ENCODE data around the gene RIPOR3. TPM values are rescaled to one million over a fixed set of nuclear protein-coding genes. Genes with fewer than 3 reads are reported as not detected.

RIPOR3 gene
- total RNA-seq, 1 experiment from 2014 or later, result 1.1 TPM

DNA sequence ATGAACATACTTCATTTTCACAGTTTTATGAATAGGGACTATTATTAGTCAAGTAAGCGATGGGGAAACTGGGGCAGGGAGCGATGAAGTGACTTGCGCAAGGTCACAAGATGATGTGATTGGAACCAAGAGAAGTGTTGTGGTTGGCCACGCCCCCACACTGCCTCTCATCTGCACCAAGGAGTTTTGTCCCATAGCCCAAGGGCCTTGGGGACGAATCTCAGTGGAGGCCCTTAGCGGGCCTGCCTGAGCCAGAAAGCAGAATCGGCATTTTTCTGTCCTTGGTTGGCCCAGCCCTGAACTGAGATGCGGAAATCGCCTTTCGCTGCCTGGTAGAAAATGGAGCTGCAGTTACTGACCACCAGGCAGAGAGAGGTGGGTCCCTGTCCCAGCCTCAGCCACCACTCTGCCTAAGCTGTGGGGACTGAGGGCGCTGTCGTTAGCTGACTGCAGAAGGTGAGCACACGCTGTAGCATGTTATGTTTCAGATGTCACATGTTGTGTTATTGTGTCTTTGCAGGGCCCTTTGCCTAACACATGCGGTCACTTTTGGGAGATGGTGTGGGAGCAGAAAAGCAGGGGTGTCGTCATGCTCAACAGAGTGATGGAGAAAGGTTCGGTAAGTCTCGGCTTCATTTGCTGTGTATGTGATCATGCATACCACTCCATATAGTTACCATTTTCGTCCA, 123.3 kb downstream of the RIPOR3 start:
- H3K27me3 ChIP-seq (ENCODE audit: control insufficient read depth, insufficient read depth, low read length), result no peaks in the 10 kb centered on the region
- no peak overlapping the region for H3K4me3 ChIP-seq (ENCODE audit: insufficient read depth, low read depth, low read length)
- DNase-seq, result peak; percentile 17

GRCh38 chr20:50565871-50566270, 125.5 kb downstream of the RIPOR3 start:
- Histone ChIP-seq H3K4me3 (ENCODE audit: insufficient read depth, low read depth, low read length) (no peak overlapping the region), H3K27me3 (ENCODE audit: control insufficient read depth, insufficient read depth, low read length) (no peaks in the 10 kb centered on the region), H3K36me3 (replicated peaks; ENCODE audit: control insufficient read depth, insufficient read depth, low read length) (peaks cover 12% of the 10 kb centered on the region)
- DNase-seq, result no peak

More for the DNA sequence above, 123.3 kb downstream of the RIPOR3 start:
- peaks cover 6% of the 10 kb centered on the region for H3K36me3 ChIP-seq (replicated peaks; ENCODE audit: control insufficient read depth, insufficient read depth, low read length)

DNA sequence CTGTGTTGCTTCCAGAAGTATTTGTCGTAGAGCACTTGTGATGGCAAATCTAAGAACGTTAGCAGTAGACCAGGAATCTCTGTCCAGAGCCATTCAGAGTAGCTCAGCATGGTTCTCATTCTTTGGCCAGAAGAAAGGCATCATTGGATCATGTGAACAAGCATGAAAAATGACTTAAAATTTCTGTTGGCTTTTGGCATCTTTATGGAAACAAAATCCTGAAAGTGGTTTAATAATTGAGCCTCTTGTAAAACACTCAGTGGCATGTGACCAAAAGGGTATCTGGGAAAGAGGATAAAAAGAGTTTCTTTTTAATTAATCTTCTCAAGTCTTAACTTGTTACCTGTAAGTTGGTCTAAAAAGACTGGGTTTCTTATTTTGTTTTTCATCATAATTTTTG, 126.0 kb downstream of the RIPOR3 start:
- Histone ChIP-seq H3K4me3 (ENCODE audit: insufficient read depth, low read depth, low read length) (no peak overlapping the region), H3K36me3 (replicated peaks; ENCODE audit: control insufficient read depth, insufficient read depth, low read length) (peaks cover 12% of the 10 kb centered on the region), H3K27me3 (ENCODE audit: control insufficient read depth, insufficient read depth, low read length) (no peaks in the 10 kb centered on the region)
- no peak for DNase-seq

- H3K4me3 ChIP-seq (ENCODE audit: insufficient read depth, low read depth, low read length), result no peak overlapping the region
- DNase-seq, result no peak
- no peaks in the 10 kb centered on the region for H3K27me3 ChIP-seq (ENCODE audit: control insufficient read depth, insufficient read depth, low read length)
- H3K36me3 ChIP-seq (replicated peaks; ENCODE audit: control insufficient read depth, insufficient read depth, low read length), result peaks cover 7% of the 10 kb centered on the region
Measured at GRCh38 chr20:50563133-50563944, 128.0 kb downstream of the RIPOR3 start.

DNA sequence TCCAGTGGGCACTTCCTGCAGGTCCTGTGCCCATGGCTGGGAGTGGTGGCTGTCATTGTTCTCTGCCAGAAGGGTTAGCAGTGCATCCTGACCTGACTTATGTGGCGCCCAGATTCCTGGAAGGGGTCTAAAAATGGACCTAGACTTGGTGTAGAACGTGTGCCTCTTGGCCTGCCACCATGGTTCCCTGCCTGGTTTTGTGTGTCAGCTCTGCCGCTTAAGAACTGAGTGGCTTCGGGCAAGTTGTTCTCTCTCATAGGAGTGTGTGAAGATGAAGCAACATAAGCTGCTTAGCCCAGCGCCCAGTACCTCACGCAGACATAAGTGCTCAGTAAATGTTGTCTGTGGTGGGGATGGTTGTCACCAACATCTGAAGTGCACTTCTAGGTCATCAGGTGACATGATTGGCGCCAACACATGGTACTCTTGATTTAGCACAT, 129.1 kb downstream of the RIPOR3 start:
- H3K27me3 ChIP-seq (ENCODE audit: control insufficient read depth, insufficient read depth, low read length), result no peaks in the 10 kb centered on the region
- no peak overlapping the region for H3K4me3 ChIP-seq (ENCODE audit: insufficient read depth, low read depth, low read length)
- H3K36me3 ChIP-seq (replicated peaks; ENCODE audit: control insufficient read depth, insufficient read depth, low read length), result peaks cover 6% of the 10 kb centered on the region

GRCh38 chr20:50561379-50562078, 129.8 kb downstream of the RIPOR3 start:
- no peaks in the 10 kb centered on the region for H3K27me3 ChIP-seq (ENCODE audit: control insufficient read depth, insufficient read depth, low read length)
- DNase-seq, result no peak
- peaks cover 6% of the 10 kb centered on the region for H3K36me3 ChIP-seq (replicated peaks; ENCODE audit: control insufficient read depth, insufficient read depth, low read length)
- no peak overlapping the region for H3K4me3 ChIP-seq (ENCODE audit: insufficient read depth, low read depth, low read length)

More for the DNA sequence above, 129.1 kb downstream of the RIPOR3 start:
- no peak for DNase-seq

GRCh38 chr20:50560867-50561266, 130.5 kb downstream of the RIPOR3 start:
- no peaks in the 10 kb centered on the region for H3K27me3 ChIP-seq (ENCODE audit: control insufficient read depth, insufficient read depth, low read length)
- peaks cover 6% of the 10 kb centered on the region for H3K36me3 ChIP-seq (replicated peaks; ENCODE audit: control insufficient read depth, insufficient read depth, low read length)
- no peak overlapping the region for H3K4me3 ChIP-seq (ENCODE audit: insufficient read depth, low read depth, low read length)
- DNase-seq, result no peak

DNA sequence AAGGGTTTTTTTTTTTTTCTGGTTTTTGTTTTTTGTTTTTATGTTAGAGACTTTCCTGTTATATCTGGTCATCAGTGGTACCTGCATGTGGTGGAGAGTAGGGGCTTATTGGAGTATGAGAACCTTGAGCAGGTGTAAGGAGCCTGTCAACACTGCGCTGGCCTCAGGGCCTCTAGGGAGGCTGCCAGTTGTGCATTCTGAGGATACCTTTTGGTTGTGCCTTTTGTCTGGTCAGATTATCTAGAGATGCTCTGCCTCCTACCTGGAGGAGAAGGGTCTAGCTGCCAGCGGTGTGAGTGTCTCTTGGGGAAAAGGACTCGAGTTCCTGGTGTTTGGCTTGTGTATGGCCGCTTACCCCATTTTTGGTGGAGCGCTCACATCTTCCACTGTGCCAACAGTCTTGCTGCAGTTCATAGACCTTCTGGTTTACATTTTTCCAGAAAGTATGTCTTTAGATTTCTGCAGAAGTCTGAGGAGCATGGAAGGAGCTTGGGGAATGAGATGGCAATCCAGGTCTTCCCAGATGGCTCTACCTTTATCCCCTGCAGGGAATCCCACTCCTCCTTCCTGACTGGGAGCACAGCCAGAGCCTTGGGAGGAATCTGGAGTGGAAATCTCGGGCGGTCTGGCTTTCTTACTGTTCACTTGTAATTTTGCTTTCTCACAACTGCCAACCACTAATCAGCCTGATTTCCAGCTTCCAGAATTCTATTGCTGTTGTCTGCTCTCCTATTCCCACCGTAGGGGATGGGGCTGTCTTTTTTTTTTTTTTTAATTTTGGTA, 131.3 kb downstream of the RIPOR3 start:
- Histone ChIP-seq H3K27me3 (ENCODE audit: control insufficient read depth, insufficient read depth, low read length) (no peaks in the 10 kb centered on the region), H3K36me3 (replicated peaks; ENCODE audit: control insufficient read depth, insufficient read depth, low read length) (peaks cover 6% of the 10 kb centered on the region), H3K4me3 (ENCODE audit: insufficient read depth, low read depth, low read length) (no peak overlapping the region)
- DNase-seq, result no peak

DNA sequence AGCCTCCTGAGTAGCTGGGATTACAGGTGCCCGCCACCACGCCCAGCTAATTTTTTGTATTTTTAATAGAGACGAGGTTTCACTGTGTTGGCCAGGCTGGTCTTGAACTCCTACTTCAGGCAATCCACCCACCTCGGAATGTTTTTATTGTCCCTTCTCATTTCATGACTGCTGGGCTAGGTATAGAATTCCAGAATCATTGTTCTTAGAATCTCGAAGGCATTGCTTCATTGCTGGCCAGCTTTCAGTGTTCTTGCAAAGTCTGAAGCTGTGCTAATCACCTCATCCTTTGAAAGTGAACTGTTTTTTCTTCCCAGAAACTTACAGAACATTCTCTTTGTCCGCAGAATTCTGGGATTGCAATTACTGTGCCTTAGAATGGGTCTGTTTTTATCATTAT, 132.2 kb downstream of the RIPOR3 start:
- H3K4me3 ChIP-seq (ENCODE audit: insufficient read depth, low read depth, low read length), result no peak overlapping the region
- H3K36me3 ChIP-seq (replicated peaks; ENCODE audit: control insufficient read depth, insufficient read depth, low read length), result peaks cover 6% of the 10 kb centered on the region
- DNase-seq, result no peak
- no peaks in the 10 kb centered on the region for H3K27me3 ChIP-seq (ENCODE audit: control insufficient read depth, insufficient read depth, low read length)

DNA sequence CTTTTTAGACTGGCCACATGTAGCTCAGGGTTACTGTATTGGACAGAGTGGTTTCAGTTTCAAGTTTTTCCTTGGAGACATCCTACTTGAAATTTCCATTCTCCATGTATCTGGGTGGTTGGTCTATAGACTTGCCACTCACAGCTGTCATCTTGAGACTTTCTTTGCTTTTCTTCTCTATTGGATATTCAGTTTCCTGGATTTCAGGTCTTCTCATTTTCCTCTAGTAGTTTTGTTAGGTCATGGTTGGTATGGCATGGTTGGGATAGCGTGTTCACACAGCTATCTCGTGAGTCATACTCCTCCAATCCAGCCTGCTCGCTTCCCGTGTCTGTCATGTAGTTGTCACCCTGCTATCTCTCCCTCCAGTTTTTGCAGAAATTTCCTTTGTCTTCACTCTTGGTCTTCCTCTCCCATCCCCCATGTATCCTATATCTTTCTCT, 132.8 kb downstream of the RIPOR3 start:
- DNase-seq, result no peak
- Histone ChIP-seq H3K27me3 (ENCODE audit: control insufficient read depth, insufficient read depth, low read length) (no peaks in the 10 kb centered on the region), H3K4me3 (ENCODE audit: insufficient read depth, low read depth, low read length) (no peak overlapping the region), H3K36me3 (replicated peaks; ENCODE audit: control insufficient read depth, insufficient read depth, low read length) (peaks cover 6% of the 10 kb centered on the region)

- peaks cover 6% of the 10 kb centered on the region for H3K36me3 ChIP-seq (replicated peaks; ENCODE audit: control insufficient read depth, insufficient read depth, low read length)
- H3K27me3 ChIP-seq (ENCODE audit: control insufficient read depth, insufficient read depth, low read length), result no peaks in the 10 kb centered on the region
- no peak for DNase-seq
- H3K4me3 ChIP-seq (ENCODE audit: insufficient read depth, low read depth, low read length), result no peak overlapping the region
Measured at GRCh38 chr20:50557549-50558134, 133.7 kb downstream of the RIPOR3 start.

DNA sequence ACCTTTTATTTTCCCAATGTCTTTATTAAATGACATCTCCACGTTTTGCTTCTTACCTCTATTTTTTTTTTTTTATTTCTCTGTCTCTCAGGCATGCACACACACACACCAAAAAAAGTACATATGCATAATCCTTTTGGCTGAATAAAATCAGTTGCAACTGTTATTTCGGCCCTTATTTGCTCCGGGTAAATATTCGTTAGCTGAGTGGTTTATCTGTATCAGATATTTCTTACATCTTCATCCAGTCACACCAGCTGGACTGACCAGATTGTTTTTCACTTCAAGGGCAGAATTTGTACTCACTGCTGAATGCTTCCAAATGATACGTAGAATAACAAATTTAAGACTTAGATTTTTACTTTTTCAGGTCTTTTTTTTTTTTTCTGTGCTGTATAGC, 135.7 kb downstream of the RIPOR3 start:
- Histone ChIP-seq H3K36me3 (replicated peaks; ENCODE audit: control insufficient read depth, insufficient read depth, low read length) (no peaks in the 10 kb centered on the region), H3K4me3 (ENCODE audit: insufficient read depth, low read depth, low read length) (no peak overlapping the region), H3K27me3 (ENCODE audit: control insufficient read depth, insufficient read depth, low read length) (no peaks in the 10 kb centered on the region)
- DNase-seq, result no peak

DNA sequence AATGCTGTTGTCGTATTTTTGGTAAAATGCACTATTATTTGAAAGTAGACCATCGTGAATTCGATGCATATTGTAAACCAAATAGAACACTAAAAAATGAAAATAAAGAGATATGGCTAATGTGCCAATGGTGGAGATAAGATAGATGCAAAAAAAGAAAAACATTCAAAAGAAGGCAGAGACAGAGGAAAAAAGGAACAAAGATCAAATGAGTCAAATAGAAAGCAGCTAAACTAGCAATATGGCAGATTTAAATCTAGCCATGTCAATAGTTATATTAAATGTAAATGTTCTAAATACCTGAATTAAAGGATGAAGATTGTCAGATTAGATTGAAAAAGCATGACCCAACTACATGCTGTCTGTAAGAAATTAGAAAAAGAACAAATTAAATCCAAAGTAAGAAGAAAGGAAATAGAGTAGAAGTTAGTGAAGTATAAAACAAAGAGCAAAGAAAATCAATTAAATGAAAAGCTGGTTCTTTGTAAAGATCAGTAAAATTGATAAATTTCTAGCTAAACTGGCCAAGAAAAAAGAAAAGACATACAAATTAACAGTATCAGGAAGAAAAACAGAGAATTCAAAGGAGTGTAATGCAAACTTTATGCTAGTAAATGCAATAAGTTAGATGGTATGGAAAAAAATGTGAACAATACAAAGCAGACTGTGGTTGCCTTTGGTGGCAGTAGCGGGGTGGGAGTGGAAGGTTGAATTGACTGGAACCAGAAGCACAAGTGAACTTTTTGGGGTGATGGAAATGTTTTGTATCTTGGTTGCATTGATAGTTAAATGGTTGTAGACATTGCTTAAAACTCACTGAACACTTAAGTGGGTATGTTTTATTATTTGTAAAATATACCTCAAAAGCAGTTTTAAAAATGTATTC, 136.4 kb downstream of the RIPOR3 start:
- no peak for DNase-seq
- H3K36me3 ChIP-seq (replicated peaks; ENCODE audit: control insufficient read depth, insufficient read depth, low read length), result no peaks in the 10 kb centered on the region
- no peak overlapping the region for H3K4me3 ChIP-seq (ENCODE audit: insufficient read depth, low read depth, low read length)
- no peaks in the 10 kb centered on the region for H3K27me3 ChIP-seq (ENCODE audit: control insufficient read depth, insufficient read depth, low read length)

Measured in H7 (cell line).